NCI-H1092 (cell line): ENCODE results near the gene UGT1A10.
"Not testable (repeated sequence)": the region's sequence is repeated elsewhere in the genome, so short reads cannot be mapped to it uniquely, and the experiment has no call there.

ENCODE experiments used
- DNase-seq: peaks from one replicate; lab custom pipeline; 2025; lab: John Stamatoyannopoulos, UW

The UGT1A10 gene

DNA sequence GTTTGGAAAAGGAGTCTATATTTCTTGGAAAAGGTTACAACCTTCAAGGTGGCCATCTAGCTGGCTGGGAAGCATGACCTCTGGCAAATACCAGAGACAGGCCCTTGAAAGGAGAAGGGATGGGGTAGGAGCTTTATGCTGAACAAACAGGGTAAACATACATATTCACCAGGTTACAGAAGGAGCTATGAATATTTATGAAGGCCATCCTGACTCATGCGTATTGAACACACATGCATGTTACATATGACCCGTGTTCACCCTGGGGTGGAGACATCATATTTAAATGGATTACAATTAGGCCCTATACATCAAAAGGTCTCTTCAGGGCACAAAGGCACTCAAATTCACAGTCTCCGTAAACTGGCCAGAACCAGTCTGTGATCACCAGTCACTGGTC, 19.7 kb downstream of the UGT1A10 start:
- not testable (repeated sequence) for DNase-seq

DNA sequence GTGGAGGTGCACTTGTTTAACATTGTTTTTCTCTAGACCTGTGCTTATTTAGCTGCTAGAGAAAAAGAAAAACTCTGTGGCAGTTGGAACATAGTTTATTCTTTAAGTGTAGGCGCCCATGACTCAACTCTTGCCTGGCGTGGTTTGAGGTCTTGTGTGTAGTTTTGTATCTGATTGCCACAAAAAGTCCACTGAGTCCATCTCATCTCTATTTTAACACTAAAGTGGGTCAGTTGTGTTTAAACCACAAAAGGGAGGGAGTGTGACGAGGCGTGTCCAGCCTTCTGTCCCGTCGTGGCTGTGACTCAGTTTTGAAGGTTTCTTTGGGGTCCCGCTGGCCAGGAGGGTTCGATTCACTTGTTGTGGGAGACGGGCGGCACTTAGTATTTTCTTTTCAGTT, 20.2 kb downstream of the UGT1A10 start:
- no peak for DNase-seq

DNA sequence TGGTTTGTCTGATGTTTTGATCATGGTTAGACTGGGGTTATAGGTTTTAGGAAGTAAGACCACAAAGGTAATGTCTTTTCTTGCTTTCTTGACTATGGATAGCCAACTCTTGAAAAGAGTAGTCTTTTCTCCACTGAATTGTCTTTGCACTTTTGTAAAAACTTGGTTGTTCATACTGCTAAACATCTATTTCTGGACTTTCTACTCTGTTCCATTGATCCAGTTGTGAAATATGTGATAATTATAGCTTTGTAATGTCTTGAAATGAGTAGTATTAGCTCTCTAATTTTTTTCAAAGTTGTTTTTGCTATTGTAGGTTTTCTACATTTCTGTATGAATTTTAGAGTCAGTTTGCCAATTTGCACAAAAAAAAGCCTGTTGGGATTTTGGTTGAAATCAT, 22.4 kb downstream of the UGT1A10 start:
- DNase-seq, result no peak

DNA sequence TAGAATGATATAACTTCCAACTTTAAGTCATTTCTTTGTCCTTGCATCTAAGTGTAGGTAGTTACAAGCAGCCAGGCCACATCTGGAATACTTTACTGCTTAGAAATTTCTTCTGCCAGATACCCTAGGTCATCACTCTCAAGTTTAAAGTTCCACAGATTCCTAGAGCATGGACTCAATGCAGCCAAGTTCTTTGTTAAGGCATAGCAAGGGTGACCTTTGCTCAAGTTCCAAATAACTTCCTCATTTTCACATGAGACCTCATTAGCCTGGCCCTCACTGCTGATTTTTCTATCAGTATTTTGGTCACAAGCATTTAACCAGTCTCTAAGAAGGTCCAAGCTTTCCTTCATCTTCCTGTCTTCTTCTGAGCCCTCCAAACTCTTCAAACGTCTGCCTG, 27.7 kb downstream of the UGT1A10 start:
- no peak for DNase-seq

DNA sequence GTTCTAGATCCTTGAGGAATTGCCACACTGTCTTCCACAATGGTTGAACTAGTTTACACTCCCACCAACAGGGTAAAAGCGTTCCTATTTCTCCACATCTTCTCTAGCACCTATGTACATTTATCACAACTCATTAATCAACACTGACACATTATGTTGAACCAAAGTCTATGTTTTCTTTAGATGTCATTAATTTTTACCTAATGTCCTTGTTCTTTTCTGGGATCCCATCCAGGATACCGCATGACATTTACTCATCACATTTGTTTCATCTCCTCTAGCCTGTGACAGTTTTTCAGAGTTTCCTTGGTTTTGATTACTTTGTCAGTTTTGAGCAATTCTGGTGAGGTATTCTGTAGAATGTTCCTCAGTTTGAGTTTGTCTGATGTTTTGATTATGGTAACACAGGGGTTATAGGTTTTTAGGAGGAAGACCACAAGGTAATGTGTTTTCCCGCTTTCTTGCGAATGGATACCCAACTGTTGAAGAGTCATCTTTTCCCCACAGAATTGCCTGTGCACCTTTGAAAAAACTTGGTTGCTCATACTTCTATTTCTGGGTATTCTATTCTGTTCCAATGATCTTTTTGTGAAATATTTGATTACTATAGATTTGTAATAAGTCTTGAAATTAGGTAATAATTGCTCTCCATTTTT, 32.5 kb downstream of the UGT1A10 start:
- no peak for DNase-seq

DNA sequence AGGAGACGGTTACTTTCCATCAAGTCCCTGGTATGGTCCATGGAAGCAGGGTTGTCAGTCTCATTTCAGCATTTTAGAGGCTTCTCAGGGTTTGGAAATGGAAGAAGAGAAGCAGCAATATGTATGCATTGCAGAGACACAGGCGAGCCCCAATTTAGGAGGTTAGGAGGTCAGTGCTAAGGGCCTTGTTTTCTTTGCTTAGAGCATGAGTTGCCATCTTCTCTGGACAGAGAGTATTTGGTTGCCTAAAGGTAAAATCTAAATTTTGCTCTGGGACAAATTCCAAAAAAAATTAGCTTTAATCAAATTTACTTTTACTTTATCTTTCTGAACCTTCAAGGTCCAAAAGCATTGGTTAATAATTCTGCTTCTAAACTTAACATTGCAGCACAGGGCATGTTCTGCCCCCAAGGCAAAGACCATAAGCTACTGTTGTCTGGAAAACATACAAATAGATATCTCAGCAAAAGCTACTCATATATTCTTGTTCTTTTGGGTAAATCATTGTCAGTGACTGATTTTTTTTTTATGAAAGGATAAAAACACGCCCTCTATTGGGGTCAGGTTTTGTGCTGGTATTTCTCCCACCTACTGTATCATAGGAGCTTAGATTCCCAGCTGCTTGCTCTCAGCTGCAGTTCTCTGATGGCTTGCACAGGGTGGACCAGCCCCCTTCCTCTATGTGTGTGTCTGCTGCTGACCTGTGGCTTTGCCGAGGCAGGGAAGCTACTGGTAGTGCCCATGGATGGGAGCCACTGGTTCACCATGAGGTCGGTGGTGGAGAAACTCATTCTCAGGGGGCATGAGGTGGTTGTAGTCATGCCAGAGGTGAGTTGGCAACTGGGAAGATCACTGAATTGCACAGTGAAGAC, 35.3 kb downstream of the UGT1A10 start, which contains the start of gene UGT1A9:
Gene UGT1A9, plus strand, starts transcription at position 609 of the 872 bp plus-strand sequence. Its CDS starts 37 bp downstream, at position 646.
- DNase-seq, result no peak

DNA sequence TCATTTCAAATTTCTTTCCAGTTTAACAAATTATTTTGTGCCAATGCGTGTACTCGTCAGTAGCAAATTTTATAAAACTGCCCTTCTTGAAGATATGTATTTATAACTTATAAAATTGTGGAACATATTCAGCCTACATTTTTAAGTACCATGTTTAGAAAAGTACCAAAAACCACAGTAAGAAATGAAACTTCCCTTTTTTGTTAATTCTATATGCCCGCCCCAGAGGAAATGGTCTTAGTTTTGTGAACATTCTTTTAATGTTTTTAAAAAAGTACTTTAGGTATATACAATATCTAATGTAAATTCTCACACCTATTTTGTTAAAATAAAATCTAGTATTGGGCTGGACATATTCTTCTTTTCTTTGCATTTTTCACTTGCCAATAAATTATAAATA, 36.6 kb downstream of the UGT1A10 start:
- DNase-seq, result no peak

DNA sequence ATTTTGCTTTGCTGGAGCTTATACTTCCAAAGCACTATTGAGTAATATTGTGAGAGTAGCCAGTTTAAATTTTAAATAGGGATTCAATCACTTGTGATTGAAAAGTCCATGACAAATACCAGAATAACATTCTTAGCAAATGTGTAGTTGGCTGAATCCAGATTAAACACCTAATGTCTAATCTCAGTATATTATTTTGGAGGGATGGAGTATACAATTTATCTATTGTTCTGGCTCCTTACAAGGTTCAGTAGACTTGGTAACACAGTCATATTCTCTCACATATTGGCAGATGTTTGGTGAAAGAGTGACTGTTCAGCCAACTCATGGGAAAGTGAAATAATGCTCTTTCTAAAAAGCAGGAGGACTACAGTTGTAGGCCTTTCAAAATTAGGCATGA, 37.6 kb downstream of the UGT1A10 start:
- DNase-seq, result no peak

DNA sequence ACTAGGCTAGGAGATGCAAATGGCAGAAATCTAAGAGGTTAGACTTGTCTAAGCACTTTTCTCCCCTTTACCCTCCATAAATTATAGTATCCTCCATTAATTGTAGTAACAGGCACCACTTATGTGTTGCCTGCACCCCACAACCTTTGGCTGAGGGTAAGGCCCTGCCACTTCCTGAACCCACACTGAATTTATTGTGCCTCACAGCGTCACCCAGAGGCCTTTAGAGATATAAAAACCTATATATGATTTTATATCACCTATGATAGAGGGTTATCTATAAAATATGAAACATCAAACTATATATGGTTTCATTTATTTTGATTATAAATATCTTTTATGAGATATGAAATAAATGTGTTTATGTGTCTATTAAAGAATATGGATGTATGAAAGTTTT, 38.1 kb downstream of the UGT1A10 start:
- DNase-seq, result no peak

DNA sequence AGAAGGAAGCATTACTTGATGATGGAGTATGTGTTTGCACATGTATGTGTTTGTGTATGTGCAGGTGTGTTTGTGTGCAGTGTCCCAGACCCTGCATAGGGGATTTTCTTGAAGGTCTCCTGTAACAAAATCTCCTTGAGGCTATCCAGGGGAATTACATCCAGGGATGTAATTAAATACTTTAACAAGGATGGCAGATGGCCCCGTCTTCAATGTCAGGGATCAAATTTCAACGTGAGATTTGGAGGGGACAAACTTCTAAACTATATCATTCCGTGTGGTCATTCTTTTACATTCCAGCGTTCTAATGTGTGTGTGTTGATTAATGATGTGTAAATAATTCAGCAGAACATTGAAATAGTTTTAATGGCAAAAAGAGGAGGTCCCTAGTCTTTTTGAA, 38.7 kb downstream of the UGT1A10 start:
- no peak for DNase-seq

DNA sequence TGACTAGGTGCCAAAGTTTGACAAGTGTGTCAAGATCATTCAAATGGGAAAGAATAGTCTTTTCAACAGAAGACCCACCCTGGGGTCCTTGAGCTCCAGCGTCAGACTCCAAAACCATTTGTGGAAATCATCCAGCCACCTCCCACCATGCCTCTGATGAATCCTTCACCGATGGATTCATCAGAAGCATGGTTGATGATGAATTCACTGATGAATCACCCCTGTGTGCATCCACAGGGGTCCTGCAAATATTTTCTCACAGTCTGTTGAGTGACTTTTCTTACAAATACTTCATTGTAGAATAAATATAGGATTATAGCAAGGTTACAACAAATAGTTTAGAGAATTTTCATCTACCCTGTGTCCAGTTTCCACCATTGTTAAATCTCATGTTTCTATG, 39.8 kb downstream of the UGT1A10 start:
- no peak for DNase-seq

DNA sequence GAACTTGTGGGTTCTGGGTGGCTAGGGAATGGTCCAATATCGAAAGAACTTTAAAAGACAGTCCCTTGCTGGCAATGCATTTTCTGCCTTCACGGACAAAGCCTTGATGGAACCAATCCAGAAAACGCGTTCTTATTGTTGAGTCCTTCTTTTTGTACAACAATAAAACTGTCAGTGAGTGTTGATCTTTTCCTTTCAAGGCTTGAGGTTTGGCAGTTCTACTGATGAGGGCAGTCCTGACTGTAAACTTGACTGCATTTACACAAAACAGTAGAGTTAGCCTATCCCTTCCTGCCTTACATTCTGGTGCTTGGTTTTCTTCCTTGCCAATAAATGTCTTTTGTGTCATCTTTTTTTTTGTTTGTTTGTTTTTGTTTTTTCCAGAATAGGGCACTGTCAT, 42.9 kb downstream of the UGT1A10 start:
- no peak for DNase-seq

DNA sequence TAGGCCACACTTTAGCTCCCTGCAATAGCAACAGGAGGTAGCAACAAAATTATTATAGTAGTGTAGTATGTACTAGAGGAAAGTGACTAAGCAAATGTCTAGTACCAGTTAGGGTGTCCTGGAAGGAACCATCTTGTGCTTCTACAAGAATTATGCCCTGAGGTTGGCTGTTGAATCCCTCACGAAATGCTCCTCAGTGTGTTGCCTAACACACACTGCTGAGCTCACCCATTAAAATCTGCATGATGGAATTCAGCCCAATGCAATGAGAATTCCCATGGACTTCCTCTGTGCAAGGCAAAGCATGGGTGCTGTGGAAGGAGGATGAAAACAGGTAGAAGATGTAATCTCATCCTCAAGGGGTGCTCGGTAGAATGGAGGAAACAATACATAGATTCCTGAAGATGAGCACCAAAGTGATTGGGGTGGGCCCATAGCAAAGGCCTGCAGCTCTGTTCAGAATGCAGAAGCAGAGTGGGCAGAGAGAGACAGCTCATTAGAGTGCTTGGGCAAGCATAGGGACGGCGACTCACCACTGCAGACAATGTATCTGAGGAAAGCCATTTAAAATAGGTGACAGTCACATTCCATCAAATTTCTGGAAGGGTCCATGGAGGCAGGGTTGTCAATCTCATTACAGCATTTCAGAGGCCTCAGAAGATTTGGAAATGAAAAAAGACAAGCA, 44.3 kb downstream of the UGT1A10 start:
- no peak for DNase-seq

DNA sequence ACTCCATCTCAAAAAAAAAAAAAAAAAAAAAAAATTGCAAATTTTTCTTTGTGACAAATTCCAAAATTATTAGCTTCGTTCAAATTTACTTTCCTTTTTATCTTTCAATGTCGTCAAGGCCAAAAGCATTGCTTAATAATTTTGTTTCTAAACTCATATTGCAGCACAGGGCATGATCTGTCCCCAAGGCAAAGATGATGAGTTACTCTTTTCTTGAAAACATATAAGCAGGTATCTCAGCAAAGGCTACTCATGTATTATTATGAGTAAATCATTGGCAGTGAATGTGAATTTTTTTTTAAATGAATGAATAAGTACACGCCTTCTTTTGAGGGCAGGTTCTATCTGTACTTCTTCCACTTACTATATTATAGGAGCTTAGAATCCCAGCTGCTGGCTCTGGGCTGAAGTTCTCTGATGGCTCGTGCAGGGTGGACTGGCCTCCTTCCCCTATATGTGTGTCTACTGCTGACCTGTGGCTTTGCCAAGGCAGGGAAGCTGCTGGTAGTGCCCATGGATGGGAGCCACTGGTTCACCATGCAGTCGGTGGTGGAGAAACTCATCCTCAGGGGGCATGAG, 45.4 kb downstream of the UGT1A10 start, which contains the start of gene UGT1A7:
Gene UGT1A7, plus strand, starts transcription at position 381 of the 579 bp plus-strand sequence. Its CDS starts 37 bp downstream, at position 418.
- DNase-seq, result no peak

DNA sequence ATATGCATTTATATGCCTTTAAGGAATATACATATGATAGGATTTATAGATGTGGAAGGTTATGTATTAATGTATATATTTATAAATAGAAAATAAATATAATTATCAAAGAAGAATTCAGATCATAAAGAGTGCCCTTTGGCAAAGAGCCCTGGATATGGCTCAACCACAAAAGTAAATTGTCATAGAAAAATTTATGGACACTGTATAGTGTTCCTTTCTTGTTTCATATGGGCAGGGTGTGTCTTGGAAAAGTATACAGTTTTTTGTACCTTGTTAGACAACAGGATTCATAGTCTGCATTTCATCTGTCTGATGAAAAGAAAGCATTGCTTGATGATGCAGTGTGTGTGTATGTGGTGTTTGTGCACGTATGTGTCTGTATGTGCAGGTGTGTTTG, 48.4 kb downstream of the UGT1A10 start:
- no peak for DNase-seq

DNA sequence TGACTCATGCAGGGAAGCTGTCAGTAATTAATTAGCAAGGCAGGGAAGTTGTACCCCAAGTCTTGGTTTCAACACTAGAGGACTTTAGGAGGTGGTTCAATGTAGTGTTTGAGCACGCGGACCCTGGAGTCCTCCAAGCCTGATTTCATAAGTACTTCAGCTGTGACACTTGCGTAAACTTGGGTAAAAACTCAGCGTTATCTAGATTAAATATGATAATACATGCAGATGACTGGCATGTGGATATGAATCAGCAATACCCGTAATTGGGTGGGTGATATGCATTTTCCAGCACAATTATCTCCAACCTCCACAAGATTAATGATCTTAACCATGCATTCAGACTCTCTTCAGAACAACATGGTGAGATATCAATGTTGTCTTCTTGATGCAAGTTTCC, 50.7 kb downstream of the UGT1A10 start:
- no peak for DNase-seq

DNA sequence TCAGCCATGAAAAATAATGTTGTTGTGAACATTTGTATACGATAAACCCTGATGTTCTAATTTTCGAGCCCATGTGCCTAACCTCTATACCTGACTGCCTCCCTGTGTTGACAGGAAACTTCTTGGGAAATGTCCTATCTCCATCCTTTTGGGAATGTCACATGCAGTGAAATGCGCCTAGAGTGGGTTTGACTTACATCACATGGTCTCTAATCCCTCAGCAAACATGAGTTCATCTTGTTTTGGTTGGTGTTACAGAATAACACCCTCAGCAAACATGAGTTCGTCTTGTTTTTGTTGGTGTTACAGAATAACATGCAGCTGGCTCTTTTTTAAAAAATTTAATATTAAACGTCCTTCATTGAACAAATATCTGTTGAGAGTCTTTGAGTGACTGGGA, 52.1 kb downstream of the UGT1A10 start:
- no peak for DNase-seq

DNA sequence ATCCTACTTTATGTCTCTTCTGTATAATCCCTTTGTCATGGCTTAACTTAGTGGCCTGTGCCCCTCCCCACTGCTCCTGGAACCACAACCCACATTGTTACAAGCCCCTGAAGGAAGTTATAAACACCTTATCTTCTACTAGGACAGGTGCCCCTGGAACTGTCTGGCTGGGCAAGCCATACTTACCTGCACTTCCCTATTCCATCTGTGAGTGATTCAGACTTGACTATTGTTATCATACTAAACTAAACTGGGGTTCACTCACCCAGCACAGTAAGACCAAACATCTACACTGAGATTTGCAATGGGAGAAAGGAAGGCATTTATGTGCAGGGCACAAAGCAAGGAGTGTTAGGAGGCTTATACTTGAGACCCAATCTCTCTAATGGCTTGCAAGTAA, 52.8 kb downstream of the UGT1A10 start:
- DNase-seq, result no peak

DNA sequence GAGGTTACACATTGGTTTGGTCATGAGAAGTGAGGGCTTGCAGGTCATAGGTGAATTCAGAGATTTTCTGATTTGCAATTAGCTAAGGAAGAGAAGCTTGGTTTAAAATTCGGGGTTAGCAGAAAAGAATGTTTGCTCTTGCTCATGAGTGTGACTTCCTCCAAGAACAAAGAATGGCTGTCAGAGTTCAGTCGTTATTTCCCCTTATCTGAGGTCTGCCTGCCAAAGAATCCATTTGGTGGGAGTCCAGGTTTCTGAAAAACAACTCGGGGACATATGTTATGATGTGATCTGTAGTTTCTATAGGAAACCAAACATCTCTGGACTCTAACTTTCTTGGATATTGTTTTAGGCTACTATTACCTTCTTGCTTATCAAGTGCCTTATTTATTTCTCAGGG, 53.3 kb downstream of the UGT1A10 start:
- DNase-seq, result no peak

DNA sequence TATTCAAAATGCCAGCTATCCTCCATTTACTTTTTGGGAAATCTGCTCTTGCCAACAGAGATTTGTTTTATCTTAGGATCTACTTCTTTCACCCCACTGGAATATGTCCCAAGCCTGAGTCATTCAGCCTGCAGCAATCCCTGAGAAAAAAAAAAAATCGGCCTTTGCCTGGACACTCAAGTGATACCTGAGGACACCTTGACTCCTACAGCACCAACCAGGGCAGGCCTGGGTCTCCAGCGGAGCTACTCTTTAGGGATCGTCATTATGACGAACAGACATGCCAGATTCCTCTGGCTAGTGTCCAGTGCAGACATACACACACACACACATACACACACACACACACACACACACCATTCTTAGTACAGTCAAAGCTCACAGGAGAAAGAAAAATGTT, 54.2 kb downstream of the UGT1A10 start:
- no peak for DNase-seq

DNA sequence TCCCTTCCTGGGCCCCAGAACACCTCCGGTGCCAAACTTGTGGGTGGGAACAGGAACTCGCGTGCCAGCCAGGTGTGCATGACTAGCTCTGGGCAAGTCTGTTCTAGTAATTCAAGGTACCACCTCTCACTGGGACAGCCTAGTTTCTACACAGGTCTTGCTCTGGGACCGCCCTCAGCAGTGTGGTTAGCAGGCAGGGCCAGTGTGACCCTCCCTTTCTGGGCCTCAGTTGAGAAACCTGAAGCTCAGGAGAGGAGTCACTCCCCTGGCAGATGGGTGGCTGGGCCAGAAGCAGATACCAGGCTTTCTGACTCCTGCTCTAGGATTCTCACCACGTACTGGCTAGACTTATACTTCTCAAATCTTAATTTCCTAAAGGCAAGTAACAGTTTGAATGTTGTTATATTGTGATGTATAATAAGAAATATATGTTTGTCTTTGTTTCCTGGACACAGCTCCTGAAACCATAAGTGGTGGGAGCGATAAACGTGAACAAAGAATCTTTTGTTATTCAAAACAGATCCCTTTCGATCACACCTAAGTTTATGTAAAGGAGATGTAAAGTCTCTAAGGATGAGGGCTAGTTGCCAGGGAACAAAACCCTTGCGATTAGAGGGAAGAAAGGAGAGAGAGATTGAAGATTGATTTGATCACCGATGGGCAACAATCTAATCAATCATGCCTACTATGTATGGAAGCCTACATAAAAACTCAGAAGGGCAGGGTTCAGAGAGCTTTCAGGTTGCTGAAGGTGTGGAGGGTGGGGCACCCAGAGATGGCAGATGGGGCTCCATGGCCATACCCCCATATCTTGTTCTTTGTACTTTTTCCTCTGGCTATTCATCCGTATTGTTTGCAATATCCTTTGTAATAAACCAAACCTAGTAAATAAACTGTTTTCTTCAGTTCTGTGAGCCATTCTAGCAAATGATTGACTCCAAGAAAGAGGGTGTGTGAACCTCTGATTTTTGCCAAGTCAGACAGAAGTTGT, 55.5 kb downstream of the UGT1A10 start:
- DNase-seq, result no peak
